ENCODE measurements around the gene AIG1.
"Not testable (repeated sequence)": the region's sequence is repeated elsewhere in the genome, so short reads cannot be mapped to it uniquely, and the experiment has no call there.

The AIG1 gene, protein sequence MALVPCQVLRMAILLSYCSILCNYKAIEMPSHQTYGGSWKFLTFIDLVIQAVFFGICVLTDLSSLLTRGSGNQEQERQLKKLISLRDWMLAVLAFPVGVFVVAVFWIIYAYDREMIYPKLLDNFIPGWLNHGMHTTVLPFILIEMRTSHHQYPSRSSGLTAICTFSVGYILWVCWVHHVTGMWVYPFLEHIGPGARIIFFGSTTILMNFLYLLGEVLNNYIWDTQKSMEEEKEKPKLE

DNA sequence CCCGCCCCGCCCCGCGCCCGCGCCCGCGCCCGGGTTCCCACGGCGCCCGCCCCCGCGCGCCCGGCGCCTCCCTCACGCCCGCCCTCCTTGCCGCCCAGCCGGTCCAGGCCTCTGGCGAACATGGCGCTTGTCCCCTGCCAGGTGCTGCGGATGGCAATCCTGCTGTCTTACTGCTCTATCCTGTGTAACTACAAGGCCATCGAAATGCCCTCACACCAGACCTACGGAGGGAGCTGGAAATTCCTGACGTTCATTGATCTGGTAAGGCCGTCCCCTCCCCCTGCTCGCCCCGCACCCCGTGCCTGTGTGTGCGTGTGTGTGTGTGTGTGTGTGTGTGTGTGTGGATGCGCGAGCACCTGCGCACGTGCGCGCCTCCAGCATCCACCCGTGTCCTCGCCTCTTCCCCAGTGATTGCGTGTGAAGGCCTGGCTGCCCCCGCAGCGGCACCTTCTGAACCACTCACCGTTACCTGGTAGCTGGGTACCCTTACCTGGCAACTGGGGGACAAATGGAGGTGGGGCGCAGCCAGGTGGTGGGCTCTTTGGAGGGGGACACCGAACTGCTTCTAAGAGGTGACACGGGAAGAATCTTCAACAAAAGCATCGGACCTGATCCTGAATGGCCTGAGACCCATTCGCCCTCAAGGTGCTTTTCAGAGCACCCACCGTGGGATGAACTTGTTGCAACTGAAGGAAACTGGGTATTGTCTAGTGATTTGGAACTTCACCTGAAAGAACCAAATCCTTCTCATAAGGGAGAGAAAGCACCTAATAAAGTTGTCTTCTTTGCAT is at the start of gene AIG1:
Gene AIG1, plus strand, starts transcription at position 84 of the 791 bp plus-strand sequence. Its CDS starts 37 bp downstream, at position 121.
- DNase-seq, result peak; percentile 59 to 72

DNA sequence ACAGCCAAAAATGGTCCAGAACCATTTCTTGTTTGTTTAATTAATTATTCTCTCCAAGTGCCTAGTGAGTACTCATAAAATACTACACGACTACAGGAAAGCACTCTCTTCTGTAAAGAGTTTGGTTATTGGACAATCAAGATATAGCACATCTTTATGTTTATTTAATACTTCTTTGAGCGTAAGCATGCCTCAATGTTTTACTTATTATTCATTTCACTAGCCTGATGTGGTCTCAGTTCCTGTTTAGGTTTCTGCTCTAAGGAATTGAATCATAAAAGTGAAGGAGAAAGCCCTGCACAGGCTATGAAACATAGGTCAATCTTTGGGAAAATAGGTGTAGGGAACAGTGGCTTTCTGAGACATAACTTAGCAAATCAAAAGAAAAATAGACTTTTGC is 45.9 kb upstream of the AIG1 start:
- DNase-seq, result no peak

DNA sequence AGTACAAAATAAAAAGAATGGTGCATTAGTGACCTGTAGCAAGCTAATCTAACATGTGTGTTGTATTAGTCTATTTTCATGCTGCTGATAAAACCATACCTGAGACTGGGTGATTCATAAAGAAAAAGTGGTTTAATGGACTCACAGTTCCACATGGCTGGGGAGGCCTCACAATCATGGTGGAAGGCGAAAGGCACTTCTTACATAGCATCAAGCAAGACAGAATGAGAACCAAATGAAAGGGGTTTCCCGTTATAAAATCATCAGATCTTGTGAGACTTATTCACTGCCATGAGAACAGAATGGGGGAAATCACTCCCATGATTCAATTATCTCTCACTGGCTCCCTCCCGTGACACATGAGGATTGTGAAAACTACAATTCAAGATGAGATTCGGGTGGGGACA is 45.4 kb upstream of the AIG1 start:
- DNase-seq, result no peak

DNA sequence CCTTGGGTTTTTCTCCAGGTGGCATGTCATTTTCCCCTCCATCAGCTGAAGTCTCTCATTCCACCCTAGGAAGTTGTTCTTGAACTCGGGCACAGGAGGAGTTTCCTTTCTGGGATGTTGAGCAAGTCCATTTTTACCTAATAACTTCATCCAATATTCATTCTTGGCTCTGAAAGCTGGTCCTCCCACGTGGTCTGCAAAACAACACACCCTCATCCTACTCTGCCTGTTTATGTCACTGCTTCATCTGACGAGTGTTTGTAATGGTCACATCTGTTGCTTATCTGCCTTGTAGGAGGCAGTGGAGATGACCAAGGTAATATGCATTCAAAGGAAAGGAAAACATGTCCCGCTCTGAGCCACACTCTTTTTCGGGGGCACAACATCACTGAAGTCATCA is 41.7 kb upstream of the AIG1 start:
- DNase-seq, result no peak

DNA sequence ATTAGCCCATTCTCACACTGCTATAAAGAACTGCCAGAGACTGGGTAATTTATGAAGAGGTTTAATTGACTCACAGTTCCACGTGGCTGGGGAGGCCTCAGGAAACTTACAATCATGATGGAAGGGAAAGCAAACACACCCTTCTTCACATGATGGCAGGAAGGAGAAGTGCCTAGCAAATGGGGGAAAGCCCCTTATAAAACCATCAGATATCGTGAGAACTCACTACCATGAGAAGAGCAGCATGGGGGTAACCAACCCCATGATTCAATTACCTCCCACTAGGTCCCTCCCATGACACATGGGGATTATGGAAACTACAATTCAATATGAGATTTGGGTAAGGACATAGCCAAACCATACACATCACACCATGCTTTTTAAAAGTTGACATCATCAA is 39.8 kb upstream of the AIG1 start:
- not testable (repeated sequence) for DNase-seq

DNA sequence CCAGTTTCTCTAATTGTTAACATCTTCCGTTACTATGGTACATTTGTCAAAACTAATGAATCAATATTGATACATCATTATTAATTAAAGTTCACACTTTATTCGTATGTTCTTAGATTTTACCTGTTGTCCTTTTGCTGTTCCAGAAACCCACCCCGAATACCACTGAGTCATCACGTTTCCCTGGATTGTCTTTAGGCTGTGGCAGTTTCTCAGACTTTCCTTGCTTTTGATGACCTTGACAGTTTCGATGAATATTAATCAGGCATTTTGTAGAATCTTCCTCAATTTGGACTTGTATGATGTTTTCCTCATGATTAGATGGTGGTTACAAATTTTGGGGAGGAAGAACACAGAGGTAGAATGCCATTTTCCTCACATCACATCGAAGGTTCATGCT is 39.1 kb upstream of the AIG1 start:
- DNase-seq, result no peak

DNA sequence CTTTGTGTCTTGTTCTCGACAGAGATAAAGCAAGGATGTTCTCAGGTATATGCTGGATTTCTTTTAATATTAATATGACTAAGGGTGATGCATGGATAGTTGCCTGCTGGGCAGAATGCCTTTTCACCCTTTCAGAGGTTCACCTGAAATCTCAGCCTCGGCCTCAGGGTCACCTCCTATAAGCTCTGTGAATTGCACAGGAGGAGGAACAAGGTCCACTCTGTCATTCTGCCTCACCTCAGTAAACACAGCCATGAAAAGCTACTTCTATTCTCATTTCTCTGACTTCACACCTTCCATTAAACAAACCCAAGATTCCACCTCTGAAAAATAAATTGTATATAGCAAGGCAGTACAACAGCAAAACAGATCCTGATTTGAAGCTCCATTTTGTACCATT is 38.1 kb upstream of the AIG1 start:
- DNase-seq, result no peak

DNA sequence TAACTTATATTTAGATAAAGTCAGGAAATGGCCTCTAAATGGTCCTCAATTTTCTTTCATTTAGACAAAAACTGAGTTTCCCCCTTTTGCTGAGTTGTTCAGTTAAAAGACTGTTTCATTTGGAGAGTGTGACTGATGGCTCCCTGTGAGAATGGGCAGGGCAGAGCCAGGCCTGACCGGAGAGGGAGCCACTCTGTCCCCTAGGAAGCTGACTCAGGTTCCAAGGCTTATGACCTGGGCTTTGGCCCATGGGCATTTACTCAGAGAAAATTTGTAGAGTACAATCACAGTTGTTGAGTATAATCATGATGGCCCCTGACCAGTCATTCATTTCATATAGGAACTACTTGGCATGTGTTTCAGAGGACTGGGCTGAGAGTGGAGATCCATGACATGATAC is 37.0 kb upstream of the AIG1 start:
- no peak for DNase-seq

DNA sequence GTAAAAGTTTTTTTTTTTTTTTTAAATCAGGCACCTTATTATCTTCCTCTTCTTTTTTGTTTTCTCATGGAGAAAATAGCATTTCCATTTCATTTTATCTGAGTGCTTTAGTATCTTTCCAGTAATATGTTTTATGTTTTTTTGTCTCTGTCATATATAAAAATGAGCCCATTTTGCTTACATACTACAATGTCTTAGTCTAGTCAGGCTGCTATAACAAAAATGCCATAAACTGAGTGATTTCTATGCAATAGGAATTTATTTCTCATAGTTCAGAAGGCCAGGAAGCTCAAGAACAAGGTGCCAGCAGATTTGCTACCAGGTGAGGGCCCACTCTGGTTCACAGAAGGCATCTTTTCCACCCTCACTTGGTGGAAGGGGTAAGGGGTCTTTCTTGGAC is 35.7 kb upstream of the AIG1 start:
- DNase-seq, result no peak

DNA sequence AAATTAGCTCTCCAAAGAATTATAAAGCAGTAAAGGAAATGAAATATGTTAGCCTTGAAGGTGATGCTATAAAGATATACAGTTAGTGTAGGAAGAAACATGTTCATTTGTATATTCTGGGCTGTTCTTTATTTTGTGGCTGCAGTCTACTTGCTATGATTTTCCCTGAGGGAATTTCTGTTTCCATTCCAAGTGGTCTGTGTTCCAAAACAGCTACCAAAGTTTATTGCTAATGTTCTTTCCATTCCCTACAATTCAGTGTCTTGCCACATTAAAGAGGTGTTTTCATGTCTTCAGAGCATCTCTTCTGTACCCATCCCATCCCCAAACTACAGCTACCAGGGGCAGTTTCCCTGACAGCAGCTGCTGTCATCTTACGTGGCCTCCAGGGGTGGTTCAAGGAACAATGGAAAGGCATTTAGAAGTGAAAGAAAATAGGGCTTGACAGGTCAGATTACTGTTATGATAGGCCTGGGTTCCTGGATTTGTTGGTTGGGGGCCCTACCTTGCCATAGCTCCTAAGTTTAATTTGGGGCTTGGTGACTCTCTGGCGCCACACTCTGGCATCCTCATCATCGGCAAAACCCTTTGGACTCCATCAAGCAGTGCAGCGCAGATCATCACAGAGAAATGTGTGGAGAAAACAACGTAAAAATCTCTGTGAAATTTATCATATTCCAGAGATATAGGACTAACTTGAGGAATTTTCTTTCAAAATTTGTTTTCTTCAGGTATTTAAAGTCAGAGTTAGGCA is 33.8 kb upstream of the AIG1 start:
- DNase-seq, result peak; percentile 54 to 64

DNA sequence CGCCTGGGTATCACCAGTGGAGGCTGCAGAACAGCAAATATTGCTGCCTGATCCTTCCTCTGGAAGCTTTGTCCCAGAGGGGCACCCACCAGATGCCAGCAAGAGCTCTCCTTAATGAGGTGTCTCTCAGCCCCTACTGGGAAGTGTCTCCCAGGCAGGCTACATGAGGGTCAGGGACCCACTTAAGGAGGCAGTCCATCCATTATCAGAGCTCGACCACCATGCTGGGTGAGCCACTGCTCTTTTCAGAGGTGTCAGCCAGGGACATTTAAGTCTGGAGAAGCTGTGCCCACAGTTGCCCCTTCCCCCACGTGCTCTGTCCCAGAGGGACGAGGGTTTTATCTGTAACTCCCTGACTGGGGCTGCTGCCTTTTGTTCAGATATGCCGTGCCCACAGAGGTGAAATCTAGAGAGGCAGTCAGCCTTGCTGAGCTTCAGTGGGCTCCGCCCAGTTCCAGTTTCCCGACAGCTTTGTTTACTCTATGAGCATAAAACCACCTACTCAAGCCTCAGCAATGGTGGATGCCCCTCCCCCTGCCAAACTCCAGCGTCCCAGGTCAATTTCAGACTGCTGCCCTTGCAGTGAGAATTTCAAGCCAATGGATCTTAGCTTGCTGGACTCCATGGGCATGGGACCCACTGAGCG is 25.9 kb upstream of the AIG1 start:
- no peak for DNase-seq

DNA sequence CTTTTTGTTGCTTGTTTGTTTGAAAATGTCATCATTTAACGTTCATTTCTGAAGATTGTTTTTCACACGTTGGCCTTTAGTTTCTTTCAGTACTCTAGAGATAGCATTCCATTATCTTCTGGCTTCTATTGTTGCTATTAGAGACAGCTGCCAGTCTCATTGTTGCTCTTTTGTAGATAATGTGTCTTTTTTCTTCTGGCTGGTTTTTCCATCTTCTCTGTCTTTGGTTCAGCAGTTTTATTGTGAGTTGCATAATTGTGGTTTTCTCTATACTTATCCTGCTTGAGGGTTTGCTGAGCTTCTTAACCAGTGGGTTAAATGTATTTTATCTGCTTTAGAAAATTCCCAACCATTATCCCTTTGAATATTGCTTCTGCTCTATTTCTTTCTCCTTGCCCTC is 23.2 kb upstream of the AIG1 start:
- no peak for DNase-seq

DNA sequence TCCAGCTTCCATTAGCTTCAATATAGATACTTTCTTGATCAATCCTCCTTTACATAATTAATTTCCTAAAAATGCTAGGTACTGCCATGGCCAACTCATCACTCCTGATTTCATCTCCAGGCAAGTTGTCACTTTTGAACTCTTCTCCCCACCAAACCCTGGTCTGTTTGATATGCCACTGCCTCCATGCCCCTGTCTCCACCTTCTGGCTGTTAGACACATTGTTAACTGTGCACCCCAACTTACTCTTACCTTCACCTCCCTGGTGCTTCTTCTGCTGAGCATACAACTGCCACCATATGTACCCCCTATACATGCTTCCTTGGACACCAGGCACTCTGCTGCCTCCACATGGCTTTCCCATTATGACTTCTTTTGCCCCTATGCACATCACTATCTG is 21.9 kb upstream of the AIG1 start:
- DNase-seq, result no peak

DNA sequence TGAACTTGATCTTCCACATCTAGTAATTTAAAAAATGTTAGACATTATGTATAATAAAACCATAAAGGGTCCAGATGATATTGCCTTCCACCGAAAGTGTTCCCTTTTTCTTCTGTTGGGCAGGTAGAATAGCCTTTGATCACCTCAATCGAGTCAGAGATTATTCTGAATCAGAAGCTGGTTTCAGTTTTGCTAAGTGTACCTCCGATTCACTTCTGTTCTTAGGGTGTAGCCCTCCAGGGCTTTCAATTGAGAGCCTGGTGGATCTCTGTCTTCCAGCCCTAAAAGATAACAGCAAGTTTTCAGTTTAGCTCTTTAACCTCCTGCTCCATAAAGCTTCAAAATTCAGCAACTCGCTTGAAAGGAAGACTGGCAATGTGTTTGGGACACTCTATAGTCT is 21.1 kb upstream of the AIG1 start:
- DNase-seq, result no peak

DNA sequence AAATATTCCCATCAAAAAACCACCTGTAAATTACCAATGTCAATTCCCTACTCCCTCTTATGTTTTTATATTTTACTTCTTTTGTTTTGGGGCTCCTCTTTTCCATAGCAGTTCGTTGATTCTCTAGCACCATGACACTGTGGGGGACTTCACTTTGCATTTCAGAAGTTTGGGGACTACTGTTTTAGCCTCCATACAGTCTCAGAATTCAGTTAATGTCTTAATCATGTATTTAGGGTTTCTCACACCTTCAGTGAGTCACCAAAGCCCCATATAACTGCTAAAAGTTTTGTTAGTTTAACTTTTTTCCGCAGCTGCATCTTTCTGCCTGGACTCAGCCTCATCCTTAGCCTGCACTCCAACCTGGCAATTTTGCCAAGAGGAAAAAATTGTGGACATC is 20.7 kb upstream of the AIG1 start:
- no peak for DNase-seq

DNA sequence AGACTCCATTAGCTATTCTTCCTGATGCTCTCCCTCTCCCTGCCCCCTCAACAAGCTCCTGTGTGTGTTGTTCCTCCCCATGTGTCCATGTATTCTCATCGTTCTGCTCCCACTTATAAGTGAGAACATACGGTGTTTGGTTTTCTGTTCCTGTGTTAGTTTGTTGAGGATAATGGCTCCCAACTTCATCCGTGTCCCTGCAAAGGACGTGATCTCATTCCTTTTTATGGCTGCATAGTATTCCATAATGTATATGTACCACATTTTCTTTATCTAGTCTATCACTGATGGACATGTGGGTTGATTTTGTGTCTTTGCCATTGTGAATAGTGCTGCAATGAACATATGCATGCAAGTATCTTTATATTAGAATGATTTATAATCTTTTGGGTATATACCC is 16.3 kb upstream of the AIG1 start:
- DNase-seq, result not testable (repeated sequence)

DNA sequence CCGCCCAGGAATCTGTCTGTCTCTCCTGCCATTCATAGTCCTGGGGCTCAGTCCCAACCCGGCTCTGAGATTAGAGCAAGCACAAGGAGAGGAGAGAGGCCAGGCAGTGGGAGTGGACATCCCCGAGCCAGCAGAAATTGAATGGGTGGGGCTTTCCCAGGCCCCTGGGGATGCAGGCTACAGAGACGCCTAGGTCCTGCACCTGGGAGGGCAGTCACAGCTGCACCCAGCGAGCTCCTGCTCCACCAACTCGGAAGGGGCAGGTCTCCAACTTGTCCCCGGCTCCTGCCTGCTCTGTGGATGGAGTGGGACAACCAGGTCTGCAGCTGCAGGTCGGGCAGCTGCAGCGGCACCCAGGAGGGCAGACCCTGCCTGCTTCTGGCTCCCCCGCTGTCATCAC is 11.1 kb upstream of the AIG1 start:
- DNase-seq, result no peak

DNA sequence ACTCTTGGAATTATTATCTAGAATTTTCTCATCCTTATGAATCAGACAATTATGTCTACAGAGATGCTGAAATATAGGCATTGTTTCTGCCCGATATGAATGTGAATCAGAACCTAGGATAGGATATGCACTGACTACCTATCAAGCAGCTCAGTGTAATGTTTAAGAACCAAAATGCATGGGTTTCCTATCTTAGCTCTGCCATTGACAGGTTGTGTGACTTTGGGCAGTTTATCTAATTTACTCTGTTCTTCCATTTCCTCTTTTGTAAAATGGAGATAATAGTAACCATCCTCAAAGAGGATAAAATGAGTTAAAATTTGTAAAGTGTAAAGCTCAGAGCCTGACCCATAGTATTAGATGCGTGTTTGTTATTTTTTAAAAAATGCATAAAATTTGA is 10.2 kb upstream of the AIG1 start:
- DNase-seq, result no peak

DNA sequence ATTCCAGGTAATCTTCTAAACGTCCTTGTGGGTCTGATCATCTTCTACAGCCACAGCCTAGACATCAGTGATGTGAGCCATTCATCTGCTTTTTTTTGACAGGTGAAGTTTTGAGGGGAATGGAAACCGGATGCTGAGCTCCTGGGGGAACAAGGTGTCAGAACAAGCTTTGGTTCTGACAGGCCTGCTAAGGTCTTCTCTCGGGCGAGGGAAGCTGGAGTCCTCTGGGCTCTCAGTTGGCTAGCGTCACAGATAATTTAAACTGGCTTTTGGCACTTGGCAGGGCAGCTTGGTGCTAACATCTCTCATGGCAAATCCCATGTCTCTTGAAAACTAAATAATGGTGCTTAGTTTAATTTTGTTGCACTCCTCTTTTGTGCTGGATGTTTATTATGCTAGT is 8.4 kb upstream of the AIG1 start:
- DNase-seq, result no peak

DNA sequence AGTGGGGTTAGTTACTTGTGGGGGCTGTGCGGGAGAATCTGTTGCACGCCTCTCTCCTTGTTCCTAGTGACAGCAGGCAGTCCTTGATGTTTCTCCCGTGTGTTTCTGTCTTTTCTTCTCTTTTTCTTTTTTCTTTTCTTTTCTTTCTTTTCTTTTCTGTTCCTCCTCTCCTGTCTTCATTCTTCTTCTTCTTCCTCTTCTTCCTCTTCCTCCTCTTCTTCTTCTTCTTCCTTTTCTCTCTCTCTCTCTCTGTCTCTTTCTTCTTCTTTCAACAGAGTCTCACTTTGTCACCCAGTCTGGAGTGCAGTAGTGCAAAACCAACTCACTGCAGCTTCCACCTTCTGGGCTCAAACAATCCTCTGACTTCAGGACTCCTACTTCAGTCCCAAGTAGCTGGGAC is 6.8 kb upstream of the AIG1 start:
- DNase-seq, result no peak

DNA sequence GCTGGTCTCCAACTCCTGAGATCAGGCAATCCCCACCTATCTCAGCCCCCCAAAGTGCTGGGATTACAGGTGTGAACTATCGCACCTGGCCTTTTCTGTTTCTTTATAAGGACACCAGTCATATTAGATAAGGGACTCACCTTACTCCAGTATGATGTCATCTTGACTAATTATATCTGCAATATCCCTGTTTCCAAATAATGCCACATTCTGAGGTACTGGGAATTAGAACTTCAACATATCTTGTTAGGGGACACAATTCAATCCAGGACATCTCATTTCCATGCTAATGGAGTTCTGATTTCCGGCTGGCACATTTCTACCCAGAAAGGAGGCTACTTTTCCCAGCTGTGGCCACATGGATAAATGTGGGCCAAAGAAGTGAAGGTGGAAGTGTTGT is 6.4 kb upstream of the AIG1 start:
- no peak for DNase-seq

DNA sequence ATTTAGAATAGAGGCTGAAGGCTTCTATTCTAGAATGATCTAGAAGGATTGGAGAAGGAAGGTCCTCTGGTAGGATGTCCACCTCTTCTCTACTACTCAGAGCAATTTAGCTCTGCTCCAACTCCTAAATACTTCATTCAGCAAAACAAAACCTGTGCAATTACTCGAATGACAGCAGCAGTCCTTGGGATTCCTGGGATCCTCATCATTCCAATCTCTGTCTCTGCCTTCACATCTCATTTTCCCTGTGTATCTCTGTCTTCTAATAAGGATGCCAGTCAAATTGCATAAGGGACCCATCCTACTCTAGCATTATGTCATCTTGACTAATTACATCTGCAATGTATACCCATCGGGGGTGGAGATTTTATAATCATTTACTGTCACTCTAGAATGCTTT is 5.5 kb upstream of the AIG1 start:
- DNase-seq, result no peak

DNA sequence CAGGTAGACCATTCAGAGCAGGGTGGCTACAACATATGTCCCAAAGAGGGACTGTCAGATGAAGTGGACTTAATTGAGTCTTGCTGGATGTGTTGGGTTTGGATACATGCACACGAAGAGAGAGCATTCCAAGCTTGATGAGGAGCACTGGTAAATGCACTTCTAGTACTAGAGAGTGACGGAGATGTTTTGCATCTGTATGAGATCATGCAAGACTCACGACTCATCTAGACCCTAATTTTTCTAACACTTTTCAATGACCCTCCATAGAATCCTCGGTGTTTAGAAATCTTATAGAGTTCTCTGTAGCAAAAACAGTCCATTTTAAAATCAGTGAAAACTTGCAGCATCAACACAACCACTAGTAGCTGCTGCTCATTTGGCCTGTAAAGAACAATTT is 4.8 kb upstream of the AIG1 start:
- no peak for DNase-seq

DNA sequence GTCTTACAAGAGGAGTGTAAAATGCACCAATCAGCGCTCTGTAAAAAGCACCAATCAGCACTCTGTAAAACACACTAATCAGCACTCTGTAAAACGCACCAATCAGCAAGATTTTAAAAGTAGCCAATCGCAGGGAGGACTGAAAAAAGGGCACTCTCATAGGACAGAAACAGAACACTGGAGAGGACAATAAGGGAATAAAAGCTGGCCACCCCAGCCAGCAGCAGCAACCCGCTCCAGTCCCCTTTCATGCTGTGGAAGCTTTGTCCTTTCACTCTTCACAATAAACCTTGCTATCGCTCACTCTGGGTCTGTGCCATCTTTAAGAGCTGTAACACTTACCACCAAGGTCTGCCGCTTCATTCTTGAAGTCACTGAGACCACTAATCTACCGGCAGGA is 1.7 kb upstream of the AIG1 start:
- no peak for DNase-seq

Measured in stimulated activated CD4-positive, alpha-beta T cell treated with anti-CD3 and anti-CD28 coated beads, Interleukin-2, amount 100 ng/mL, for 24 hours (primary cell).